ENCODE measurements around the gene PTGIR.

Gene PTGIR, protein sequence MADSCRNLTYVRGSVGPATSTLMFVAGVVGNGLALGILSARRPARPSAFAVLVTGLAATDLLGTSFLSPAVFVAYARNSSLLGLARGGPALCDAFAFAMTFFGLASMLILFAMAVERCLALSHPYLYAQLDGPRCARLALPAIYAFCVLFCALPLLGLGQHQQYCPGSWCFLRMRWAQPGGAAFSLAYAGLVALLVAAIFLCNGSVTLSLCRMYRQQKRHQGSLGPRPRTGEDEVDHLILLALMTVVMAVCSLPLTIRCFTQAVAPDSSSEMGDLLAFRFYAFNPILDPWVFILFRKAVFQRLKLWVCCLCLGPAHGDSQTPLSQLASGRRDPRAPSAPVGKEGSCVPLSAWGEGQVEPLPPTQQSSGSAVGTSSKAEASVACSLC

DNA sequence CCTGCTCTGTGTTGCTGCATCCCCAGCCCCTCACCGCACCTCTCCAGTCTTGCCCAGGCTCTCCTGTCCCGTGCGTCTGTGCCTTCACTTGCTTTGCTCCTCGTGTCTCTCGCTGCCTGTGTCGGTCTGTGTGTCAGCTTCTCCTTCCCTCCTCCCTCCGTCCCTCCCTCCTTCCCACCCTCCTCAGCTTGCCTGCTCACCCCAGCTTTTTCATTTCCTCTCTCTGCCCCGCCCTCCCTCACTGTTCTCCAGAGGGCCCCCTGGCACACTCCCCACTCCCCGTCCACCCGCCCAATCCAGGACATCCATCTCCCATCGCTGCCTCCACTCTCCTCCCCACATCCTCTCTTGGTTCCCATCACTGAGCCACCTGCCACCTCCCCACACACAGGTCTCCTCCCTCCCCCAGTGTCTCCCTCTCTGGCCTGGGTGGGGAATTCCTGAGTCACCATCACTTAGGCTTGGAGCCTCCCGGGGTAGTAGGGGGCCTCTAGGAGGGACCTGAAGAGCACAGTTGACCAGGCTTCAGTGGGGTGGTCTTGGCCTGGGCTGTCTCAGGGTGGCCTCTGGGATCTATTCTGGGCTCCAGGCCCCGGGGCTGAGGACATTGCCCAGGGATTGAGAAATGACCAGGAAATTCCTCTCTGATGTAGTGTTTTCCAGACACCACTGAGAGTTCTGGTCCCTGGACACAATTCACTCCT, at the start of gene PTGIR:
PTGIR (minus strand) TSS at position 132 of the 704 bp plus-strand sequence. CDS start 864 bp downstream, outside the sequence.
- peak; percentile 54 for DNase-seq

DNA sequence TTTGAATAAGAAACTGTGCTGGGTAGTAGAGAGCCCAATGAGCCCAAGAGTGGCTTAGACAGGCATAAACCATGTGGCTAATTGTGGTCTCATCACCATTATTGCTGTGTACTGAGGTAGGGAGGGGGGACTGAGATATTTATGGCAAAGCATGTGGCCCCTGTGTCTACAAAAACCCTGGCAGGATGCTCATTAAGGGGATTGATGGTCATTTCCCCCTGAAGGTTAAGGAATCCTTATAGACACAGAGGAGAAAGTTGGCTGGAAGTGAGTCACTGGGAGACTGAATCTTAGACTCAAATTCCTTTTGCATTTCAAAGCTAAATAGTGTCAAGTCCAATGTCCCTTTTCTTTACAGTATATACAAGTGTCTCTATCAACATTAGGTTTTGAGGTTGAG, 45.9 kb upstream of the PTGIR start:
- DNase-seq: peak; percentile 8

GRCh38 chr19:46668662-46669061, 43.8 kb upstream of the PTGIR start:
- DNase-seq: no peak

GRCh38 chr19:46665072-46665471, 40.2 kb upstream of the PTGIR start:
- no peak for DNase-seq

GRCh38 chr19:46661735-46662592, 37.1 kb upstream of the PTGIR start:
- DNase-seq: peak; percentile 92

DNA sequence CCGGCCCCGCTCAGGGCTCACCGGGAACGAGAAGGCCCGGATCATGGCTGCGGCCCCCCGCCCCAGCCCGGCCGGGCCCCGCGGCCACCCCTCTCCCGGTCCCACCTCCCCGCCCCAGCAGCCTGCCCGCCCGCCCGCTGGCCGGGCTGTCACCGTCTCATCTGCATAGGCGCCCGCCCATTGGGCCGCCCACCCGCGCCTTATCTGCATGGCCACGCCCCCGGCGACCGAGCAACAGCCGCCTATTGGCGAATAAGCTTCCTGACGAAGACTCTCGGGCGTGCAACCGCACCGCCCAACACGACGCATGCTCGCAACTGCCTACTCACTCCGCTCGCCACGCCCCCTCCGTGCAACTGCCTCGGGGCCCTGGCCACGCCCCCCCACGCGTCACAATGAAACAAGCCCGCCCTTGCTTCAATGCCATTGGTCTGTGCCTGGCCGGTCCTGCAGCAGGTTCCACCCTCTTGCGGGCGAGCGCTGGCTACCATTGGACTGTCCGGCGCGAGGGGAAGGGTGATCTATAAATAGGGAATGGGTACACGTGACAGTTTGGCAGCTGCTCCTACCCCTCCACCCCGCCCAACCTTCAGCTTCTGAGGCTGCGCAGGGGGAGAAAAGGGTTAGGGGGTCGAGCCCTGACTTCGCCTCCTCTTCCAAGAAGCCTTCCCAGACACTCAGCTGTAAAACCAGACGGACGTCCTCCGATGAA, 36.3 kb upstream of the PTGIR start, which contains the start of gene DACT3:
DACT3 (minus strand) TSS at position 163 of the 712 bp plus-strand sequence; CDS start at position 45, 118 bp downstream.
- peak; percentile 100 for DNase-seq

DNA sequence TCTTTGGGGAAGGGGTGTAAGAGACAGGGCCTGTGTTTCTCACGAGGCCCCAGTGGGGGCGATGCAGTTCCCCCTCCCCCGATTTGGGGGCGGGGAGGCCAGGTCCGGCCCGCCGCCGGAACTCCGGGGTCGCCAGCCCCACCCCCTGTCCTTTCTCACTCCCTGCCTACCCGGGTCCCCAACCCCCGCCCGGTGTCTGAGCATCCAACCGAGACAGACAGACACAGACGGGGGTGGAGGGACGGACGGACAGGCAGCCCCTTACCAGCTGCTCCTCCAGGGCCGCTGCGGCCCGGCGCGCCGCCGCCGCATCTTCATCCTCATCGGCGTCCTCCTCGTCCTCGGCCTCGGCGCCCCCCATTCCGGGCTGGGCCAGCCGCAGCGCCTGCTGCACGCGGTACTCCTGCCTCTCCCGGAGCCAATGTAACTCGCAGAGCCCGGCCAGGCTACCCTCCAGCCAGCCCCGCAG, 35.7 kb upstream of the PTGIR start:
- DNase-seq: peak; percentile 54

GRCh38 chr19:46660008-46660517, 35.2 kb upstream of the PTGIR start:
- peak; percentile 49 for DNase-seq

GRCh38 chr19:46659151-46660007, 34.5 kb upstream of the PTGIR start:
- DNase-seq: peak; percentile 30

DNA sequence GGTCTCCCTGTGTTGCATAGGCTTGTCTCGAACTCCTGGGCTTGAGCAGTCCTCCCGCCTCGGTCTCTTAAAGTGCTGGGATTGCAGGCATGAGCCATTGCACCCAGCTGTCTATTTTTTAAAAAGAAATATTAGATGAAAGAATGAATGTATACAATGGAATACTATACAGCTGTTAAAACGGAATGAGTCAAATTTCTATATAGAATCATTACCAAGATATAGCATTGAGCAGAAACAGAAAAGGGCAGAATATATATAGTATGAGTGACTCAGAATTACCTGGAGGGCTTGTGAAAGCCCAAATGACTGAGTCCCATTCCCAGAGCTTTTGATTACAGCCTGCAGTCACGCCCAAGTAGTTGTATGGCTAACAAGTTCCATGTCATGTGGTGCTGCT, 31.7 kb upstream of the PTGIR start:
- DNase-seq: no peak

DNA sequence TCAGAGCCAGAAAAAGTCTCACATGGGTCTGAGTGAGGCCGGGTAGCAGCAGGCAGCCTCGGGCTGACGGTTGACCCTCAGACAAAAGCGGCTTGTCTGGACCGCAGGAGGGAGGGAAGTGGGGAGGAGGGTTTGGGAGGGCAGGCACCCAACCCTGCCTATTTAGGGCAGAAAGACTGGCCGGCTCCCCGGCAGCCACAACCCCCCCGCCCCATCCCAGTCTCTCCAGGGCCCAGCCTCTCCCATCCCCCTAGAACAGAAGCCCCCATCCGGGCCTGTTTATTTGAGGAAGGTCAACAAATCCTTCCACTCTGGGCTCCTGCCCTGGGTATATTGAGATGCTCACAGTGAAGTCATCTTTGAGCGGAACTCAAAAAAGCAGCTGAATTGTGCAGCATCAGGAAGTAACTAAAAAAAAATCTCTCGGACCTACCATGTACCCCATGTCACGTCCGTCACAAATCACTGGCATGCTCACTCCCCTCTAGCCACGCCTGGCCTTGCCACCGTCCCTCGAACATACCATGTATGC, 29.8 kb upstream of the PTGIR start:
- no peak for DNase-seq

DNA sequence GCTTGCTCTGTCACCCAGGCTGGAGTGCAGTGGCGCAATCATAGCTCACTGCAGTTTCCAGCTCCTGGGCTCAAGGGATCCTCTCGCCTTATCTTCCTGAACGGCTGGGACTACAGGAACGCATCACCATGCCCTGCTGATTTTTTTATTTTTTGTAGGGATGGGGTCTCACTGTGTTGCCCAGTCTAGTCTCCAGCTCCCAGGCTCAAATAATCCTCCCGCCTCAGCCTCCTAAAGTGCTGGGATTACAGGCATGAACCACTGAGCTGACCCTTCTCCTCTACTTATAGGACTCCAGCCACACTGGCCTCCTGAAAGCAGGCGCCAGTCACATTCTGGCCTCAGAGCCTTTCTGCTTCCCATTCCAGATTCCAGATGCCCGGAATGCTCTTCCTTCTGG, 25.6 kb upstream of the PTGIR start:
- DNase-seq: no peak

GRCh38 chr19:46648961-46649960, 24.4 kb upstream of the PTGIR start:
- no peak for DNase-seq

DNA sequence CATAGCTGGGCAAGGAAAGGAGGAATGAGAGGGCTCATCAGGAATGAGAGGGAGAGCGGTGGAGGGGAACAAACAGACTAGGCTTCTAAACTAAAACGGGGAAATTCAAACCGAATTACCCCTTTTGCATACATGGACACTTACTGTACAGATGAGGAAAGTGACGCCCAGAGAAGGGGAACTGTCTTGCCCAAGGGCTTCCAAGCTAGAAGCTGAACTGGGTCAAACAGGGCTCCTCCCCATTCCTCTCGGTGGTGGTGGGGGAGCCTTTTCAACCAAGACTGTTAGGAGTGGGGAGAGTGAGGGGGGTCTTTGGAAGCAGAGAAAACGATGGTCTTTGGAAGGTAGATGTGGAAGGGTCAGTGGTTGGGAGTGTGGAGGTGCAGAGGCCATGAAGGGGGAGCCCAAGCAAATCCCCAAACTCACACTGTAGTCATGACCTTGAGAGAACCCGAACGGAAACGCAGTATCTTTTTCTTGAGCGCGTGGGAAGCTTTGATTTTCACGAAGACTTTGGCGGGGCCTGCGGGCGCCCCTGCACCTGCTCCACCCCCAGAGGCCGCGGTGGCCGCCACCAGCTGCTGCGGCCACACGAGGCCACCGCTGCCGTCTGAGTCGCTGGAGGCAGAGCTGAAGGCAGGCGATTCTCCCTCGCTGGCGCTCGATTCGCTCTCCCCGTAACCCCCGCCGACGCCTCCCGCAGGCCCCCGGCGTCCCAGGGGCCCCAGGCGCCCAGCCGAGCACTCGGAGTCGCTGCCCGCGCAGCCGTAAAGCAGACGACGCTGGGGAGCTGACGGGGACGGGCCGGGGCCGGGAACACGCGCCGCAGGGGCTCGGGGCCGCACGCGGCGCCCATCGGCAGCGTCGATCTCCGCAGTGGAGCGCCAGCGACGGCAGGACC, 23.4 kb upstream of the PTGIR start:
- DNase-seq: no peak

DNA sequence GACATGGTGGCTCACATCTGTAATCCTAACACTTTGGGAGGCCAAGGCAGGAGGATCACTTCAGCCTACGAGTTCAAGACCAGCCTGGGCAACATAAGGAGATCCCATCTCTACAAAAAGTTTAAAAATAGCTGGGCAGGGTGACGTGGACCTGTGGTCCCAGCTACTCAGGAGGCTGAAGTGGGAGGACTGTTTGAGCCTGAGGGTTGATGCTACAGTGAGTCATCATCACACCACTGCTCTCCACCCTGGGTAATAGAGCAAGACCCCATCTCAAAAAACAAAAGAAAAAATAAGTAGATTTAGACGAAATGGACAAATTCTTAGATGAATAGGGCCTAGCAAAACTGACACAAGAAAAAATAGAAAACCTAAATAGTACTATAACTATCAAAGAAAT, 21.5 kb upstream of the PTGIR start:
- DNase-seq: no peak

DNA sequence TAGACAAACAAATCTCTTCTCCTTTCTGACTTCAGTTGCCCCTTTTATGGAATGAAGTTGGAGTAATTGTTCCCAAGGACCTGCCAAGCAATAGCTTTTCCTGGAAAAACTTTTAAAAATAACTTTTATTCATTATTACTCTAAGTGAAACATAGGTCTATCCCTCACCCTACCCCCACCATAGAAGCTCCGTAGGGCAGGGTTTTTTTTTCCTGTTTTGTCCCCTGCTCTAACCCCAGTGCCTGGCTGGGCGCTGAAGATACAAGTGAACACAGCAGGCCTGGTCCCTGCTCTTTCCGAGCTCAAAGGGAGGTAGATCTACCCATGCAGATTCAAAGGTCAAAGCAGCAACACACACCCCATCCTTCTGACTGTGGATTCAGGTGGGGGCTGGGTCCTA, 19.8 kb upstream of the PTGIR start:
- no peak for DNase-seq

GRCh38 chr19:46640656-46641055, 15.8 kb upstream of the PTGIR start:
- no peak for DNase-seq

All from NCI-H69 (cell line).